SJCRH30 (cell line): Measurements from ENCODE around the gene CDC42BPG. TPM values are rescaled to one million over a fixed set of nuclear protein-coding genes. Genes with fewer than 3 reads are reported as not detected.

ENCODE experiments used
- DNase-seq, 2 experiments: peaks; one replicate each; pipeline ENCODE4 v3.0.0-alpha.2; 2015 to 2020
- H3K27ac ChIP-seq: fragments of 250-450 bp; sonication (Bioruptor Pico); 2 replicates; pipeline ENCODE4 v1.5.1; 2020; ENCODE audit warnings: mild to moderate bottlenecking, moderate library complexity
- H3K27me3 ChIP-seq: fragments of 250-450 bp; sonication (Bioruptor Pico); 2 replicates; pipeline ENCODE4 v1.5.1; 2020; ENCODE audit warnings: mild to moderate bottlenecking, moderate library complexity
- H3K36me3 ChIP-seq: fragments of 250-450 bp; sonication (Bioruptor Pico); 2 replicates; pipeline ENCODE4 v1.5.1; 2020; ENCODE audit warnings: mild to moderate bottlenecking, moderate library complexity
- H3K4me1 ChIP-seq: fragments of 250-450 bp; sonication (Bioruptor Pico); 2 replicates; pipeline ENCODE4 v1.5.1; 2020; ENCODE audit warnings: mild to moderate bottlenecking, moderate library complexity
- H3K4me3 ChIP-seq: fragments of 250-450 bp; sonication (Bioruptor Pico); 2 replicates; pipeline ENCODE4 v1.5.1; 2020; ENCODE audit warnings: mild to moderate bottlenecking, moderate library complexity
- H3K9me3 ChIP-seq: fragments of 250-450 bp; sonication (Bioruptor Pico); replicated peaks from 2 replicates; pipeline ENCODE4 v1.5.1; 2020; ENCODE audit warnings: mild to moderate bottlenecking, moderate library complexity
- total RNA-seq: library from RNA; depleted of rRNA; stranded (reverse); fragments of >200 nt; shearing (Covaris generic); gene quantifications from 2 replicates; pipeline ENCODE4 v1.2.3, GENCODE V29; 2014

The CDC42BPG gene
- total RNA-seq, 1 experiment from 2014 or later = 0.10 TPM

GRCh38 chr11:64809781-64810241, 34.6 kb downstream of the CDC42BPG start:
- no peak overlapping the region for H3K27ac ChIP-seq
- no peaks in the 10 kb centered on the region for H3K27me3 ChIP-seq
- peak overlapping the region; percentile 72 for H3K4me3 ChIP-seq
- H3K36me3 ChIP-seq = 0 out of 2 replicates have a peak, but pooled peaks cover 2% of the 10 kb centered on the region
- 0 out of 2 replicates have a peak, but pooled peaks cover 5% of the 10 kb centered on the region for H3K4me1 ChIP-seq
- H3K9me3 ChIP-seq = no peaks in the 10 kb centered on the region
- peak in 1 of 2 experiments; percentile 17 for DNase-seq

- H3K4me1 ChIP-seq = peaks cover 9% of the 10 kb centered on the region; the same call in 1 of the 2 replicates
- H3K4me3 ChIP-seq = no peak overlapping the region
- H3K27ac ChIP-seq = no peak overlapping the region
- no peaks in the 10 kb centered on the region for H3K27me3 ChIP-seq
- H3K9me3 ChIP-seq = no peaks in the 10 kb centered on the region
- no peak for DNase-seq
- H3K36me3 ChIP-seq = 0 out of 2 replicates have a peak, but pooled peaks cover 2% of the 10 kb centered on the region
Observed at GRCh38 chr11:64805481-64805880, 39.0 kb downstream of the CDC42BPG start.

GRCh38 chr11:64804346-64805210, 39.9 kb downstream of the CDC42BPG start:
- no peak for DNase-seq
- Histone ChIP-seq H3K27ac (no peak overlapping the region), H3K36me3 (0 out of 2 replicates have a peak, but pooled peaks cover 2% of the 10 kb centered on the region), H3K9me3 (no peaks in the 10 kb centered on the region), H3K4me1 (peaks cover 8% of the 10 kb centered on the region; the same call in 1 of the 2 replicates), H3K4me3 (no peak overlapping the region), H3K27me3 (no peaks in the 10 kb centered on the region)

- H3K27ac ChIP-seq = no peak overlapping the region
Observed at GRCh38 chr11:64803846-64804345, 40.6 kb downstream of the CDC42BPG start.

GRCh38 chr11:64803158-64803845, 41.2 kb downstream of the CDC42BPG start, which contains the start of gene MAP4K2:
Gene MAP4K2 (minus strand): TSS chr11:64803214. CDS start chr11:64803149, 65 bp downstream.
- Histone ChIP-seq H3K36me3 (0 out of 2 replicates have a peak, but pooled peaks cover 2% of the 10 kb centered on the region), H3K9me3 (no peaks in the 10 kb centered on the region), H3K27me3 (no peaks in the 10 kb centered on the region), H3K4me1 (peaks cover 5% of the 10 kb centered on the region; the same call in 1 of the 2 replicates), H3K4me3 (peak within 1 kb of the TSS; percentile 63), H3K27ac (peak within 1 kb of the TSS; percentile 16; the same call in 1 of the 2 replicates)
- DNase-seq = peak; percentile 85 to 88

More at GRCh38 chr11:64803846-64804345, 40.6 kb downstream of the CDC42BPG start:
- H3K36me3 ChIP-seq = 0 out of 2 replicates have a peak, but pooled peaks cover 2% of the 10 kb centered on the region
- no peaks in the 10 kb centered on the region for H3K27me3 ChIP-seq
- H3K4me1 ChIP-seq = peaks cover 5% of the 10 kb centered on the region; the same call in 1 of the 2 replicates
- no peak for DNase-seq
- H3K4me3 ChIP-seq = peak overlapping the region; percentile 63
- H3K9me3 ChIP-seq = no peaks in the 10 kb centered on the region

GRCh38 chr11:64802370-64803157, 41.9 kb downstream of the CDC42BPG start:
- H3K27me3 ChIP-seq = no peaks in the 10 kb centered on the region
- 0 out of 2 replicates have a peak, but pooled peaks cover 2% of the 10 kb centered on the region for H3K36me3 ChIP-seq
- no peak overlapping the region for H3K27ac ChIP-seq
- H3K9me3 ChIP-seq = no peaks in the 10 kb centered on the region
- peak in 1 of 2 experiments; percentile 17 for DNase-seq
- peak overlapping the region; percentile 63 for H3K4me3 ChIP-seq
- peaks cover 5% of the 10 kb centered on the region; the same call in 1 of the 2 replicates for H3K4me1 ChIP-seq

GRCh38 chr11:64801561-64802369, 42.7 kb downstream of the CDC42BPG start:
- no peak overlapping the region for H3K27ac ChIP-seq
- H3K36me3 ChIP-seq = 0 out of 2 replicates have a peak, but pooled peaks cover 2% of the 10 kb centered on the region
- DNase-seq = no peak
- peaks cover 5% of the 10 kb centered on the region; the same call in 1 of the 2 replicates for H3K4me1 ChIP-seq
- H3K27me3 ChIP-seq = no peaks in the 10 kb centered on the region
- no peak overlapping the region for H3K4me3 ChIP-seq
- H3K9me3 ChIP-seq = no peaks in the 10 kb centered on the region

- Histone ChIP-seq H3K36me3 (0 out of 2 replicates have a peak, but pooled peaks cover 2% of the 10 kb centered on the region), H3K27me3 (no peaks in the 10 kb centered on the region), H3K9me3 (no peaks in the 10 kb centered on the region), H3K27ac (no peak overlapping the region), H3K4me1 (peaks cover 5% of the 10 kb centered on the region; the same call in 1 of the 2 replicates), H3K4me3 (no peak overlapping the region)
- no peak for DNase-seq
Observed at GRCh38 chr11:64801158-64801464, 43.3 kb downstream of the CDC42BPG start.

GRCh38 chr11:64800303-64801157, 43.9 kb downstream of the CDC42BPG start:
- Histone ChIP-seq H3K36me3 (0 out of 2 replicates have a peak, but pooled peaks cover under 1% of the 10 kb centered on the region), H3K4me1 (peaks cover 5% of the 10 kb centered on the region; the same call in 1 of the 2 replicates)
- DNase-seq = no peak

GRCh38 chr11:64799623-64800302, 44.7 kb downstream of the CDC42BPG start:
- Histone ChIP-seq H3K36me3 (no peaks in the 10 kb centered on the region), H3K27ac (no peak overlapping the region), H3K4me1 (peaks cover 5% of the 10 kb centered on the region; the same call in 1 of the 2 replicates)

More at GRCh38 chr11:64800303-64801157, 43.9 kb downstream of the CDC42BPG start:
- H3K27ac ChIP-seq = no peak overlapping the region
- no peak overlapping the region for H3K4me3 ChIP-seq
- no peaks in the 10 kb centered on the region for H3K9me3 ChIP-seq
- no peaks in the 10 kb centered on the region for H3K27me3 ChIP-seq

GRCh38 chr11:64799256-64799622, 45.2 kb downstream of the CDC42BPG start:
- no peak for DNase-seq
- H3K9me3 ChIP-seq = no peaks in the 10 kb centered on the region
- no peaks in the 10 kb centered on the region for H3K27me3 ChIP-seq
- H3K36me3 ChIP-seq = no peaks in the 10 kb centered on the region
- H3K4me1 ChIP-seq = peaks cover 5% of the 10 kb centered on the region; the same call in 1 of the 2 replicates
- H3K4me3 ChIP-seq = no peak overlapping the region
- no peak overlapping the region for H3K27ac ChIP-seq

More at GRCh38 chr11:64799623-64800302, 44.7 kb downstream of the CDC42BPG start:
- H3K9me3 ChIP-seq = no peaks in the 10 kb centered on the region
- no peak overlapping the region for H3K4me3 ChIP-seq
- H3K27me3 ChIP-seq = no peaks in the 10 kb centered on the region
- DNase-seq = peak in 1 of 2 experiments; percentile 41
